Activated T-helper 2 cell treated with anti-CD3 and anti-CD28 coated beads, Interferon-gamma antibody, Interleukin-2, Interleukin-4, amounts not matched to agents 10 μg/mL and 5 μg/mL and 100 μg/mL, durations not matched to agents 14 hours and 24 hours and 36 hours (primary cell): ENCODE data around the gene PCDHB15. TPM values are rescaled to one million over a fixed set of nuclear protein-coding genes. Genes with fewer than 3 reads are reported as not detected.
"Not testable (repeated sequence)": the region's sequence is repeated elsewhere in the genome, so short reads cannot be mapped to it uniquely, and the experiment has no call there.

Experiments
- DNase-seq: peaks from one replicate; pipeline ENCODE4 v3.0.0; 2021; ENCODE audit warnings: low spot score
- H3K27ac Mint-ChIP-seq: one replicate; pipeline ENCODE4 v1.8.0; 2021; ENCODE audit warnings: mixed read lengths
- H3K27me3 Mint-ChIP-seq: one replicate; pipeline ENCODE4 v1.8.0; 2021; ENCODE audit warnings: low read depth, mixed read lengths
- H3K36me3 Mint-ChIP-seq: one replicate; pipeline ENCODE4 v1.8.0; 2021; ENCODE audit warnings: low read depth, mixed read lengths
- H3K4me1 Mint-ChIP-seq: one replicate; pipeline ENCODE4 v1.8.0; 2021; ENCODE audit warnings: low read depth, mixed read lengths
- H3K4me3 Mint-ChIP-seq: one replicate; pipeline ENCODE4 v1.8.0; 2021; ENCODE audit warnings: low read depth, mild to moderate bottlenecking, moderate library complexity, mixed read lengths
- H3K9me3 Mint-ChIP-seq: one replicate; pipeline ENCODE4 v1.8.0; 2021; ENCODE audit warnings: mixed read lengths
- intact Hi-C: fragments of 100-400 bp; cut with micrococcal nuclease; formaldehyde crosslinking; loops from one replicate; pipeline ENCODE4 v1.15.1; 2023
- total RNA-seq: library from RNA; stranded (reverse); gene quantifications from 2 replicates; pipeline ENCODE4 v1.2.3, GENCODE V29; 2022

The PCDHB15 gene
- total RNA-seq, result not detected in 2 replicates

DNA sequence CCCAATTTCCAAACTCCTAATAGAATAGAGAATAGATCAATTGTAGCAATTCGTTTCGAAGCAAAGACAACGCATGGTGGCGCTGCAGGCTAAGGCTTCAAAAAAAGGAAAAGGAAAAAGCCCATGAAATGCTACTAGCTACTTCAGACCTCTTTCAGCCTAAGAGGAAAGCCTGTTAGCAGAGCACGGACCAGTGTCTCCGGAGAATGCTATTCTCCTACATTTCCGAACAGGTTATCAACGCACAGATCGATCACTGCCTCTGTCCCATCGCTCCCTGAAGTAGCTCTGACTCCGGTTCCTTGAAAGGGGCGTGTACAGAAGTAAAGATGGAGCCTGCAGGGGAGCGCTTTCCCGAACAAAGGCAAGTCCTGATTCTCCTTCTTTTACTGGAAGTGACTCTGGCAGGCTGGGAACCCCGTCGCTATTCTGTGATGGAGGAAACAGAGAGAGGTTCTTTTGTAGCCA, at the start of gene PCDHB15:
Gene PCDHB15 (plus strand): TSS at position 146 of the 468 bp plus-strand sequence. CDS start 184 bp downstream, at position 330.
- H3K9me3 Mint-ChIP-seq, result peaks cover 66% of the 10 kb centered on the region
- H3K36me3 Mint-ChIP-seq, result peaks cover 3% of the 10 kb centered on the region
- no peak for DNase-seq
- intact Hi-C loops, result no loop called here
- H3K27me3 Mint-ChIP-seq, result no peaks in the 10 kb centered on the region
- no peak within 1 kb of the TSS for H3K27ac Mint-ChIP-seq
- no peak within 1 kb of the TSS for H3K4me3 Mint-ChIP-seq
- H3K4me1 Mint-ChIP-seq, result no peaks in the 10 kb centered on the region

DNA sequence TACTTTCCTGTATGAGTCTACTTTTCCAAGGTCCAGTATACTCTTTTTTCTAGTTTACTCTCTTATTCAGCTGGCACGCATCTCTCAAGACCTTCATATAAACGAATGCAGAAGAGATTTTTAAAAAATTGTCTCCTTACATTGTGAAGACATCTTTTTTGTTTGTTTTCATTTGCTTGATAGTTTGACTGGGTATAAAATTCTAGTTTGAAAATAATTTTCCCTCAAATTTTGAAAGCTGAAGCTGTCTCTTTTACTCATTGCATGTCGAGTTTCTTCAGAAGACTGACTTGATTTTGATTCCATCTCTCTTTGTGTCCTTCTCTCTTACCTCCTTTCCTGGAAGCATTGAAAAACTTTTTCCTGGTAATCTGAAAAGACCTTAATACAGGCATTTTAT, 48.8 kb upstream of the PCDHB15 start:
- Mint-ChIP-seq H3K27ac (no peak overlapping the region), H3K36me3 (no peaks in the 10 kb centered on the region), H3K9me3 (peaks cover 68% of the 10 kb centered on the region), H3K27me3 (no peaks in the 10 kb centered on the region), H3K4me1 (no peaks in the 10 kb centered on the region), H3K4me3 (no peak overlapping the region)
- no peak for DNase-seq
- intact Hi-C loops, result no loop called here

DNA sequence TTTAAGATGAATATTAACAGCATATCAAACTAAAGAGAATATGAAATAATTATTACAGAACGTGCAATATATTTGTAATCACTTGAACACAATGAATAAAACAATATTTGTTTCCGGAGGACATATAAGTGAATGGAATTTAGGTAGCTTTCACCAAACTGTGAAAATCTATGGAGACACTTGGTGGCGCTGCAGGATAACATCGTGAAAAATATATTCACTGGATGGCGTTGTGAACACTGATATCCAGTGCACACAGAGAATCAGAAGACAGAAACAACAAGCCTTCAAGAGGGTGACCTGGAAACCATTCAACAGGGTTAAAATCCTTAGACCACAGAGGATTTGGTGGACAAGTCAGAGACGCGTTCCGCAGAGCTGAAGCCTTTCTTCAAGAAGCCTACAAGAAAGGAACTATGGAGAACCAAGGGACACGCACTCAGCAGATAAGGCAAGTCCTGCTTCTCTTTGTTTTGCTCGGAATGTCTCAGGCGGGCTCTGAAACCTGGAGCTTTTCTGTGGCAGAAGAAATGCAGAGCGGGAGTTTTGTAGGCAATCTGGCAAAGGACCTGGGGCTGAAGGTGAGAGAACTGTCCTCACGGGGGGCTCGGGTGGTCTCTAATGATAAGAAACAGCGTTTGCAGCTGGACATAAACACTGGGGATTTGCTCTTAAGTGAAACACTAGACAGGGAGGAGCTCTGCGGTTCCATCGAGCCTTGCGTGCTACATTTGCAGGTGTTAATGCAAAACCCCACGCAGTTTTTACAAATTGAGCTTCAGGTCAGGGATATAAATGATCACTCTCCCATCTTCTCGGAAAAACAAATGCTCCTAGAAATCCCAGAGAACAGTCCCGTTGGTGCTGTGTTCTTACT, 45.6 kb upstream of the PCDHB15 start, which contains the start of gene PCDHB11:
Gene PCDHB11 (plus strand): TSS at position 269 of the 877 bp plus-strand sequence. CDS start 148 bp downstream, at position 417.
- no peak within 1 kb of the TSS for H3K27ac Mint-ChIP-seq
- H3K27me3 Mint-ChIP-seq, result no peaks in the 10 kb centered on the region
- no peak within 1 kb of the TSS for H3K4me3 Mint-ChIP-seq
- DNase-seq, result no peak
- H3K36me3 Mint-ChIP-seq, result no peaks in the 10 kb centered on the region
- H3K4me1 Mint-ChIP-seq, result no peaks in the 10 kb centered on the region
- H3K9me3 Mint-ChIP-seq, result peaks cover 51% of the 10 kb centered on the region
- intact Hi-C loops, result no loop called here

DNA sequence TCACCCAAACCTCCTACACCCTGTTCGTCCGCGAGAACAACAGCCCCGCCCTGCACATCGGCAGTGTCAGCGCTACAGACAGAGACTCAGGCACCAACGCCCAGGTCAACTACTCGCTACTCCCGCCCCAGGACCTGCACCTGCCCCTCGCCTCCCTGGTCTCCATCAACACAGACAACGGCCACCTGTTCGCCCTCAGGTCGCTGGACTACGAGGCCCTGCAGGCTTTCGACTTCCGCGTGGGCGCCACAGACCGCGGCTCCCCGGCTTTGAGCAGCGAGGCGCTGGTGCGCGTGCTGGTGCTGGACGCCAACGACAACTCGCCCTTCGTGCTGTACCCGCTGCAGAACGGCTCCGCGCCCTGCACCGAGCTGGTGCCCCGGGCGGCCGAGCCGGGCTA, 44.1 kb upstream of the PCDHB15 start:
- intact Hi-C loops, H3K4me1 Mint-ChIP-seq, DNase-seq, H3K4me3 Mint-ChIP-seq, H3K27me3 Mint-ChIP-seq, H3K27ac Mint-ChIP-seq, H3K36me3 Mint-ChIP-seq: not testable (repeated sequence)
- peaks cover 43% of the 10 kb centered on the region for H3K9me3 Mint-ChIP-seq

DNA sequence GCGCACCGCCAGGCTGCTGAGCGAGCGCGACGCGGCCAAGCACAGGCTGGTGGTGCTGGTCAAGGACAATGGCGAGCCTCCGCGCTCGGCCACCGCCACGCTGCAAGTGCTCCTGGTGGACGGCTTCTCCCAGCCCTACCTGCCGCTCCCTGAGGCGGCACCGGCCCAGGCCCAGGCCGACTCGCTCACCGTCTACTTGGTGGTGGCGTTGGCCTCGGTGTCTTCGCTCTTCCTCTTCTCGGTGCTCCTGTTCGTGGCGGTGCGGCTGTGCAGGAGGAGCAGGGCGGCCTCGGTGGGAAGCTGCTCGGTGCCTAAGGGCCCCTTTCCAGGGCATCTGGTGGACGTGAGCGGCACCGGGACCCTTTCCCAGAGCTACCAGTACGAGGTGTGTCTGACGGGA, 43.5 kb upstream of the PCDHB15 start:
- H3K4me1 Mint-ChIP-seq, H3K4me3 Mint-ChIP-seq, intact Hi-C loops, H3K36me3 Mint-ChIP-seq, H3K27me3 Mint-ChIP-seq, DNase-seq, H3K27ac Mint-ChIP-seq: not testable (repeated sequence)
- peaks cover 38% of the 10 kb centered on the region for H3K9me3 Mint-ChIP-seq

DNA sequence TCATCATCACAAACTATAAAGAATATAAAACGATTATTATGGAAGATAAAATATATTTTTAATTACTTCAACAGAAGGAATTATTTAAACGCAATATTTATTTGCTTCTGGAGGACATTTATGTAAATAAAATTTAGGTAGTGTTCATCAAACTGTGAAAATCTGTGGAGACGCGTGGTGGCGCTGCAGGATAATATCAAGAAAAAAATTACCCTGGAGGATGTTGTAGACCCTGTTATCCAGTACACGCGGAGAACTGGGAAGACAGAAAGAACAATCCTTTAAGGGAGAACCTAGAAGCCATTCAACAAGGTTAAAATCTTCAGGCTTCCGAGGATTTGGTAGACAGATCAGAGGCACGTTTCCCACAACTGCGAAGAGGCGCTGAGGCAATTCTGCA, 36.7 kb upstream of the PCDHB15 start, which contains the start of gene PCDHB12:
Gene PCDHB12 (plus strand): TSS at position 242 of the 400 bp plus-strand sequence. CDS start 189 bp downstream, outside the sequence.
- Mint-ChIP-seq H3K27me3 (no peaks in the 10 kb centered on the region), H3K9me3 (peaks cover 11% of the 10 kb centered on the region), H3K4me3 (no peak within 1 kb of the TSS), H3K27ac (no peak within 1 kb of the TSS), H3K36me3 (no peaks in the 10 kb centered on the region), H3K4me1 (no peaks in the 10 kb centered on the region)
- intact Hi-C loops, result no loop called here
- no peak for DNase-seq

DNA sequence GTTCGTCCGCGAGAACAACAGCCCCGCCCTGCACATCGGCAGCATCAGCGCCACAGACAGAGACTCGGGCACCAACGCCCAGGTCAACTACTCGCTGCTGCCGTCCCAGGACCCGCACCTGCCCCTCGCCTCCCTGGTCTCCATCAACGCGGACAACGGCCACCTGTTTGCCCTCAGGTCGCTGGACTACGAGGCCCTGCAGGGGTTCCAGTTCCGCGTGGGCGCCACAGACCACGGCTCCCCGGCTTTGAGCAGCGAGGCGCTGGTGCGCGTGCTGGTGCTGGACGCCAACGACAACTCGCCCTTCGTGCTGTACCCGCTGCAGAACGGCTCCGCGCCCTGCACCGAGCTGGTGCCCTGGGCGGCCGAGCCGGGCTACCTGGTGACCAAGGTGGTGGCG, 34.9 kb upstream of the PCDHB15 start:
- H3K36me3 Mint-ChIP-seq, H3K27me3 Mint-ChIP-seq, intact Hi-C loops, H3K4me1 Mint-ChIP-seq, H3K27ac Mint-ChIP-seq, H3K4me3 Mint-ChIP-seq, DNase-seq: not testable (repeated sequence)
- peaks cover 14% of the 10 kb centered on the region for H3K9me3 Mint-ChIP-seq

DNA sequence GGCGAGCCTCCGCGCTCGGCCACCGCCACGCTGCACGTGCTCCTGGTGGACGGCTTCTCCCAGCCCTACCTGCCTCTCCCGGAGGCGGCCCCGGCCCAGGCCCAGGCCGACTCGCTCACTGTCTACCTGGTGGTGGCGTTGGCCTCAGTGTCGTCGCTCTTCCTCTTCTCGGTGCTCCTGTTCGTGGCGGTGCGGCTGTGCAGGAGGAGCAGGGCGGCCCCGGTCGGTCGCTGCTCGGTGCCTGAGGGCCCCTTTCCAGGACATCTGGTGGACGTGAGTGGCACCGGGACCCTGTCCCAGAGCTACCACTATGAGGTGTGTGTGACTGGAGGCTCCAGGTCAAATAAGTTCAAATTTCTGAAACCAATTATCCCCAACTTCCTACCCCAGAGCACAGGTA, 34.3 kb upstream of the PCDHB15 start:
- H3K4me1 Mint-ChIP-seq, intact Hi-C loops, H3K27me3 Mint-ChIP-seq: not testable (repeated sequence)

DNA sequence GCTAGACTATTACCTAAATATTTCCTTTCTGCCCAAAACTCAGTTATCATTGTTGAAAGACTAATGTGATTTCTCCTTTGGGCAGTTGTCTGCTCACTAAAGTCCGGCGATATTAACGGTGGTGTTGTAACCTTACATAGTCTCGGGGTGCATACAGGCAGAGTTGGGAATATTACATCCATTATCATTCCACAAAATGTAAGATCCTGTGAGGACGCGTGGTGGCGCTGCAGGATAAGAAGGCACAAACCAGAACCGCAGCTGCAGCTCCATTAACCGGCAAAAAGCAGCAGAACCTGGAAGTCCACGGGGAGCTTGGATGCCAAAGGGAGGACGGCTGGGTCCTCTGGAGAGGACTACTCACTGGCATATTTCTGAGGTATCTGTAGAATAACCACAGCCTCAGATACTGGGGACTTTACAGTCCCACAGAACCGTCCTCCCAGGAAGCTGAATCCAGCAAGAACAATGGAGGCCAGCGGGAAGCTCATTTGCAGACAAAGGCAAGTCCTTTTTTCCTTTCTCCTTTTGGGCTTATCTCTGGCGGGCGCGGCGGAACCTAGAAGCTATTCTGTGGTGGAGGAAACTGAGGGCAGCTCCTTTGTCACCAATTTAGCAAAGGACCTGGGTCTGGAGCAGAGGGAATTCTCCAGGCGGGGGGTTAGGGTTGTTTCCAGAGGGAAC, 31.4 kb upstream of the PCDHB15 start, which contains the start of gene PCDHB13:
Gene PCDHB13 (plus strand): TSS at position 264 of the 684 bp plus-strand sequence. CDS start 205 bp downstream, at position 469.
- DNase-seq, H3K36me3 Mint-ChIP-seq, H3K4me1 Mint-ChIP-seq, H3K4me3 Mint-ChIP-seq, H3K27me3 Mint-ChIP-seq, intact Hi-C loops, H3K27ac Mint-ChIP-seq: not testable (repeated sequence)
- peaks cover 34% of the 10 kb centered on the region for H3K9me3 Mint-ChIP-seq

More for the DNA sequence above, 34.3 kb upstream of the PCDHB15 start:
- H3K36me3 Mint-ChIP-seq, H3K4me3 Mint-ChIP-seq, DNase-seq, H3K27ac Mint-ChIP-seq: not testable (repeated sequence)
- peaks cover 17% of the 10 kb centered on the region for H3K9me3 Mint-ChIP-seq

DNA sequence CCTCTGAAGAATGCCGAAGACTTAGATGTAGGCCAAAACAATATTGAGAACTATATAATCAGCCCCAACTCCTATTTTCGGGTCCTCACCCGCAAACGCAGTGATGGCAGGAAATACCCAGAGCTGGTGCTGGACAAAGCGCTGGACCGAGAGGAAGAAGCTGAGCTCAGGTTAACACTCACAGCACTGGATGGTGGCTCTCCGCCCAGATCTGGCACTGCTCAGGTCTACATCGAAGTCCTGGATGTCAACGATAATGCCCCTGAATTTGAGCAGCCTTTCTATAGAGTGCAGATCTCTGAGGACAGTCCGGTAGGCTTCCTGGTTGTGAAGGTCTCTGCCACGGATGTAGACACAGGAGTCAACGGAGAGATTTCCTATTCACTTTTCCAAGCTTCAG, 30.6 kb upstream of the PCDHB15 start:
- H3K9me3 Mint-ChIP-seq, result peaks cover 39% of the 10 kb centered on the region
- H3K4me3 Mint-ChIP-seq, H3K27ac Mint-ChIP-seq, intact Hi-C loops, H3K4me1 Mint-ChIP-seq, H3K36me3 Mint-ChIP-seq, H3K27me3 Mint-ChIP-seq, DNase-seq: not testable (repeated sequence)

DNA sequence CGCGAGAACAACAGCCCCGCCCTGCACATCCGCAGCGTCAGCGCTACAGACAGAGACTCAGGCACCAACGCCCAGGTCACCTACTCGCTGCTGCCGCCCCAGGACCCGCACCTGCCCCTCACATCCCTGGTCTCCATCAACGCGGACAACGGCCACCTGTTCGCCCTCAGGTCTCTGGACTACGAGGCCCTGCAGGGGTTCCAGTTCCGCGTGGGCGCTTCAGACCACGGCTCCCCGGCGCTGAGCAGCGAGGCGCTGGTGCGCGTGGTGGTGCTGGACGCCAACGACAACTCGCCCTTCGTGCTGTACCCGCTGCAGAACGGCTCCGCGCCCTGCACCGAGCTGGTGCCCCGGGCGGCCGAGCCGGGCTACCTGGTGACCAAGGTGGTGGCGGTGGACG, 29.7 kb upstream of the PCDHB15 start:
- DNase-seq, H3K36me3 Mint-ChIP-seq, intact Hi-C loops, H3K4me3 Mint-ChIP-seq, H3K27me3 Mint-ChIP-seq, H3K27ac Mint-ChIP-seq, H3K4me1 Mint-ChIP-seq: not testable (repeated sequence)
- peaks cover 38% of the 10 kb centered on the region for H3K9me3 Mint-ChIP-seq

DNA sequence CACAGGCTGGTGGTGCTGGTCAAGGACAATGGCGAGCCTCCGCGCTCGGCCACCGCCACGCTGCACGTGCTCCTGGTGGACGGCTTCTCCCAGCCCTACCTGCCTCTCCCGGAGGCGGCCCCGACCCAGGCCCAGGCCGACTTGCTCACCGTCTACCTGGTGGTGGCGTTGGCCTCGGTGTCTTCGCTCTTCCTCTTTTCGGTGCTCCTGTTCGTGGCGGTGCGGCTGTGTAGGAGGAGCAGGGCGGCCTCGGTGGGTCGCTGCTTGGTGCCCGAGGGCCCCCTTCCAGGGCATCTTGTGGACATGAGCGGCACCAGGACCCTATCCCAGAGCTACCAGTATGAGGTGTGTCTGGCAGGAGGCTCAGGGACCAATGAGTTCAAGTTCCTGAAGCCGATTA, 29.2 kb upstream of the PCDHB15 start:
- H3K36me3 Mint-ChIP-seq, H3K27ac Mint-ChIP-seq, DNase-seq, H3K4me1 Mint-ChIP-seq, H3K4me3 Mint-ChIP-seq, intact Hi-C loops, H3K27me3 Mint-ChIP-seq: not testable (repeated sequence)
- peaks cover 38% of the 10 kb centered on the region for H3K9me3 Mint-ChIP-seq
